Suprapubic skin (tissue), 4 donors: ENCODE data around the gene BIRC6.

Experiments
- EP300 ChIP-seq: sonication (generic); formaldehyde crosslinking; IDR thresholded peaks from one replicate; pipeline ENCODE4 v1.6.1; 2017; ENCODE audit warnings: antibody characterized with exemption
- POLR2A ChIP-seq, 2 donors: fragments of 450-650 bp; IDR thresholded peaks; one replicate each; pipeline ENCODE4 v1.6.1; 2017; ENCODE audit warnings: antibody characterized with exemption in 2 of 2, mild to moderate bottlenecking in 2 of 2, moderate library complexity in 2 of 2
- POLR2AphosphoS5 ChIP-seq, 3 donors: sonication (generic); formaldehyde crosslinking; IDR thresholded peaks; one replicate each; pipeline ENCODE4 v1.6.1; 2017; ENCODE audit warnings: antibody characterized with exemption in 3 of 3
- TF ChIP-seq, protein P1 (sequence below), 2 donors: fragments of 200-600 bp in 1 of 2; fragments of 450-650 bp in 1 of 2; sonication (generic) in 1 of 2; IDR thresholded peaks; one replicate each; pipeline ENCODE4 v1.5.1; 2016 to 2019; ENCODE audit warnings: antibody characterized with exemption in 2 of 2, mild to moderate bottlenecking in 1 of 2, moderate library complexity in 1 of 2

DNA sequence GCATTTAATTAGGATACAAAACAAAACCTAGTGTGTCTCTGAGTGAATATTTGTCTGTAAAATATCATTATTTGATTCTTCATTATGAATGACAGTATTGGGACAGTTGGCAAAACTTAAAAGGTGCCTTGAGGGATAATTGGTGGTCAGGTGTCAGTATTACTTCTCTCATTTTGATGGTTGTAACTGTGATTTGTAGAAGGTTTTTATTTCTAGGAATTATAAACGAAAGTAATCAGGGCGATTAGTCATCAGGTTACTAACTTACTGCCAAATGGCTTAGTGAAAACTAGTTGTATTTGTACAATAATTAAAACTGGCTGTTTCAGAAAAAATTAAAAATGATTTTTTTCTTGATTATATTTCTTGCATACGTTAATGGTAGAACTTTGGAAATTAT, 117.6 kb downstream of the BIRC6 start:
- TF ChIP-seq EP300 (no peak), POLR2A (IDR thresholded peaks at IDR 0.05) (no peak), POLR2AphosphoS5 (IDR thresholded peaks at IDR 0.05) (no peak)
- TF ChIP-seq, protein P1, sequence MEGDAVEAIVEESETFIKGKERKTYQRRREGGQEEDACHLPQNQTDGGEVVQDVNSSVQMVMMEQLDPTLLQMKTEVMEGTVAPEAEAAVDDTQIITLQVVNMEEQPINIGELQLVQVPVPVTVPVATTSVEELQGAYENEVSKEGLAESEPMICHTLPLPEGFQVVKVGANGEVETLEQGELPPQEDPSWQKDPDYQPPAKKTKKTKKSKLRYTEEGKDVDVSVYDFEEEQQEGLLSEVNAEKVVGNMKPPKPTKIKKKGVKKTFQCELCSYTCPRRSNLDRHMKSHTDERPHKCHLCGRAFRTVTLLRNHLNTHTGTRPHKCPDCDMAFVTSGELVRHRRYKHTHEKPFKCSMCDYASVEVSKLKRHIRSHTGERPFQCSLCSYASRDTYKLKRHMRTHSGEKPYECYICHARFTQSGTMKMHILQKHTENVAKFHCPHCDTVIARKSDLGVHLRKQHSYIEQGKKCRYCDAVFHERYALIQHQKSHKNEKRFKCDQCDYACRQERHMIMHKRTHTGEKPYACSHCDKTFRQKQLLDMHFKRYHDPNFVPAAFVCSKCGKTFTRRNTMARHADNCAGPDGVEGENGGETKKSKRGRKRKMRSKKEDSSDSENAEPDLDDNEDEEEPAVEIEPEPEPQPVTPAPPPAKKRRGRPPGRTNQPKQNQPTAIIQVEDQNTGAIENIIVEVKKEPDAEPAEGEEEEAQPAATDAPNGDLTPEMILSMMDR (IDR thresholded peaks at IDR 0.05) = no peak
